ENCODE results near the gene TMEM185B. TPM values are rescaled to one million over a fixed set of nuclear protein-coding genes. Genes with fewer than 3 reads are reported as not detected.

TMEM185B gene
- total and polyA plus RNA-seq, 2 of the 4 experiments (the other 2 are of a cell fraction) = 17.7 to 26.1 TPM

- CTCF ChIA-PET = interaction anchor here (0.6 kb wide), 1 partner anchor 1043 kb away, joined by 3 read pairs; no protein-coding TSS in a partner anchor
- Histone ChIP-seq H2AFZ (replicated peaks; ENCODE audit: low read length, poor library complexity) (no peak overlapping the region), H3K14ac (replicated peaks; ENCODE audit: low read depth, low read length) (no peak overlapping the region), H3K79me1 (ENCODE audit: low read depth in 1 of 2, low read length in 2 of 2) (peaks cover 15 to 21% of the 10 kb centered on the region in 2 experiments), H3K4me1 (ENCODE audit: control insufficient read depth, insufficient read depth, low read length) (peaks cover 14% of the 10 kb centered on the region), H2BK15ac (ENCODE audit: low read depth, low read length) (no peak overlapping the region), H3K56ac (ENCODE audit: extremely low read depth, insufficient read depth, low read length) (no peak overlapping the region), H3K27ac (ENCODE audit: insufficient read depth, low read length) (no peak overlapping the region), H4K91ac (ENCODE audit: insufficient read depth, low read depth, low read length) (no peak overlapping the region), H2BK20ac (ENCODE audit: low read depth, low read length) (no peak overlapping the region), H3K23ac (ENCODE audit: low read depth, low read length) (peak overlapping the region; percentile 29; the same call in 1 of the 2 replicates), H2BK120ac (ENCODE audit: low read depth, low read length) (no peak overlapping the region), H3K4me2 (ENCODE audit: low read depth, low read length) (no peak overlapping the region), H3K4me3 (ENCODE audit: insufficient read depth, low read depth, low read length) (no peak overlapping the region), H2AK9ac (replicated peaks; ENCODE audit: low read depth, low read length, poor library complexity) (no peak overlapping the region), H3K27me3 (ENCODE audit: control insufficient read depth, insufficient read depth, low read length) (peaks cover 4% of the 10 kb centered on the region; the same call in 1 of the 2 replicates), H3K4ac (ENCODE audit: low read depth, low read length) (0 out of 2 replicates have a peak overlapping the region, but pooled peaks have one; percentile 20), H3K9me1 (ENCODE audit: insufficient read depth, low read length) (peaks cover 8% of the 10 kb centered on the region; the same call in 1 of the 2 replicates), H4K8ac (ENCODE audit: low read depth in 2 of 2, low read length in 2 of 2) (no peak overlapping the region), H3K9me3 (ENCODE audit: control insufficient read depth, insufficient read depth, low read length) (peaks cover 7% of the 10 kb centered on the region), H2BK5ac (ENCODE audit: low read depth, low read length, poor library complexity, severe bottlenecking) (no peak overlapping the region), H3K9ac (ENCODE audit: low read depth, low read length) (no peak overlapping the region), H3K36me3 (ENCODE audit: control insufficient read depth, insufficient read depth, low read length) (peaks cover 5% of the 10 kb centered on the region; the same call in 1 of the 2 replicates), H2AK5ac (ENCODE audit: low read depth, low read length) (no peak overlapping the region), H4K20me1 (ENCODE audit: insufficient read depth, low read length) (no peaks in the 10 kb centered on the region; the same call in 1 of the 2 replicates), H4K5ac (ENCODE audit: low read depth, low read length) (no peak overlapping the region), H3K18ac (ENCODE audit: low read depth, low read length) (no peak overlapping the region)
- intact Hi-C loops (cut with micrococcal nuclease) = no loop called here
- no TSS peak for BruUV-seq (replicated peaks)
- DNase-seq (no peak), ATAC-seq (ENCODE audit: low read depth) (no peak)
- in situ Hi-C loops (cut with MboI; ENCODE audit: low sequenced_read_pairs) = loop anchor here (25.0 kb wide), 1 partner anchor 988 kb away; no protein-coding TSS in a partner anchor
- POLR2A ChIA-PET (ENCODE audit: unreplicated experiment) = no interaction called here
- WGBS, 2 experiments (ENCODE audit: extremely low coverage in 2 of 2, insufficient read length in 1 of 2) = 93% methylated on average over 5 of the region's 9 CpGs; no CpG with 5 or more reads in 1 of the 2 experiments
- dilution Hi-C loops (cut with HindIII; ENCODE audit: low sequenced_read_pairs, unreplicated experiment) = no loop called here
- TF ChIP-seq SMC3 (IDR thresholded peaks at IDR 0.05; ENCODE audit: low read depth, low read length) (no peak), MAFK (IDR thresholded peaks at IDR 0.05; ENCODE audit: low read depth, low read length) (no peak), CHD1 (IDR thresholded peaks at IDR 0.05; ENCODE audit: low read depth, low read length) (no peak), FOS (IDR thresholded peaks at IDR 0.05; ENCODE audit: low read depth, low read length) (no peak), CTCF (conservative IDR thresholded peaks at IDR 0.05; ENCODE audit: low read depth, low read length) (no peak), RCOR1 (IDR thresholded peaks at IDR 0.05; ENCODE audit: insufficient replicate concordance, low read length) (no peak), BHLHE40 (IDR thresholded peaks at IDR 0.05; ENCODE audit: low read depth, low read length) (no peak), RFX5 (IDR thresholded peaks at IDR 0.05; ENCODE audit: low read depth, low read length) (no peak), RAD21 (IDR thresholded peaks at IDR 0.05; ENCODE audit: low read length) (no peak), NFE2L2 (IDR thresholded peaks at IDR 0.05; ENCODE audit: low read depth, low read length) (no peak), MXI1 (IDR thresholded peaks at IDR 0.05; ENCODE audit: borderline replicate concordance, low read depth, low read length) (no peak), MAZ (IDR thresholded peaks at IDR 0.05; ENCODE audit: borderline replicate concordance, low read depth, low read length) (no peak), CEBPB (IDR thresholded peaks at IDR 0.05; ENCODE audit: low read depth, low read length) (no peak)
- TF ChIP-seq, protein P1, sequence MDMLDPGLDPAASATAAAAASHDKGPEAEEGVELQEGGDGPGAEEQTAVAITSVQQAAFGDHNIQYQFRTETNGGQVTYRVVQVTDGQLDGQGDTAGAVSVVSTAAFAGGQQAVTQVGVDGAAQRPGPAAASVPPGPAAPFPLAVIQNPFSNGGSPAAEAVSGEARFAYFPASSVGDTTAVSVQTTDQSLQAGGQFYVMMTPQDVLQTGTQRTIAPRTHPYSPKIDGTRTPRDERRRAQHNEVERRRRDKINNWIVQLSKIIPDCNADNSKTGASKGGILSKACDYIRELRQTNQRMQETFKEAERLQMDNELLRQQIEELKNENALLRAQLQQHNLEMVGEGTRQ (IDR thresholded peaks at IDR 0.05; ENCODE audit: low read depth, low read length) = no peak
These were observed 1.7 kb upstream of the TMEM185B start for GRCh38 chr2:120224735-120225548.

Measured in IMR-90 (cell line).